NCI-H2107 treated with DMSO at 0.1 percent for 48 hours (cell line): ENCODE data around the gene CCN2.
A peak's percentile ranks its signal among the peaks of the same experiment; 100 is the strongest.
"Not testable (repeated sequence)": the region's sequence is repeated elsewhere in the genome, so short reads cannot be mapped to it uniquely, and the experiment has no call there.

ENCODE experiments used
- DNase-seq: peaks from one replicate; lab custom pipeline; 2025; ENCODE audit not compliant: unreplicated experiment; lab: John Stamatoyannopoulos, UW

The CCN2 gene

GRCh38 chr6:131946404-131946991 lies 4.7 kb downstream of the CCN2 start:
- DNase-seq, result no peak

GRCh38 chr6:131945971-131946370 lies 5.2 kb downstream of the CCN2 start:
- no peak for DNase-seq

GRCh38 chr6:131937703-131938631 lies 13.2 kb downstream of the CCN2 start:
- no peak for DNase-seq

GRCh38 chr6:131937226-131937625 lies 13.9 kb downstream of the CCN2 start:
- DNase-seq, result no peak

- DNase-seq, result no peak
Observed at GRCh38 chr6:131936156-131936555, 15.0 kb downstream of the CCN2 start.

GRCh38 chr6:131931063-131931750 lies 20.0 kb downstream of the CCN2 start:
- no peak for DNase-seq

GRCh38 chr6:131929976-131930375 lies 21.2 kb downstream of the CCN2 start:
- no peak for DNase-seq

- DNase-seq, result no peak
Observed at GRCh38 chr6:131929264-131929663, 21.9 kb downstream of the CCN2 start.

GRCh38 chr6:131924881-131925474 lies 26.2 kb downstream of the CCN2 start:
- DNase-seq, result peak; percentile 11

GRCh38 chr6:131923356-131923755 lies 27.8 kb downstream of the CCN2 start:
- DNase-seq, result peak; percentile 12

- DNase-seq, result no peak
Observed at GRCh38 chr6:131920656-131921055, 30.5 kb downstream of the CCN2 start.

- DNase-seq, result no peak
Observed at GRCh38 chr6:131918650-131919355, 32.4 kb downstream of the CCN2 start.

GRCh38 chr6:131917763-131918649 lies 33.2 kb downstream of the CCN2 start:
- DNase-seq, result no peak

- DNase-seq, result no peak
Observed at GRCh38 chr6:131917318-131917717, 33.9 kb downstream of the CCN2 start.

- DNase-seq, result no peak
Observed at GRCh38 chr6:131916847-131917246, 34.3 kb downstream of the CCN2 start.

- not testable (repeated sequence) for DNase-seq
Observed at GRCh38 chr6:131916091-131916796, 34.9 kb downstream of the CCN2 start.

GRCh38 chr6:131914967-131915751 lies 36.0 kb downstream of the CCN2 start:
- peak; percentile 24 for DNase-seq

- no peak for DNase-seq
Observed at GRCh38 chr6:131914234-131914633, 36.9 kb downstream of the CCN2 start.
